Measurements from ENCODE around the gene OVOL1.

The OVOL1 gene

DNA sequence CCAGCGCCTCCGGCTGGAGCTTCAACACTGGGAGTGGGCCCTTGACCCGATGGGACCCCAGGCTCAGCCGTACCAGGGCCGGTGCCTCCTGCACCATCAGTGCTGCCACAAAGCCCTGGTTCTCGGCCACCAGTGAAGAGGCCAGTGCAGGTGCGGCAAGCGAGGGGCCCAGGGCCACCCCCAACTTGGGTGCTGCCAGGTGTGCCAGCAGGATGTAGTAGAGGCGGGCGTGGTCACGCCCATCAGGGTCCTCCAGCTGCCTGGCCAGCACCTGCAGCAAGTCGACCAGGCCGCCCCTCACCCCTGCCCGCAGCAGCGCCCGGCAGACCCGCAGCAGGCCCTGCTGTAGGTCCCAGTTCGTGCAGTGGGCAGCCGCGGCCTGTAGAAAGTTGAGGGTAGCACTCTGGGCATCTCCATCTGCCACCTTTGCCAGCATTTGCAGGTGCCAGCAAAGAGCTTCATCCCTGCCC, 8.4 kb upstream of the OVOL1 start:
- DNase-seq: no peak

DNA sequence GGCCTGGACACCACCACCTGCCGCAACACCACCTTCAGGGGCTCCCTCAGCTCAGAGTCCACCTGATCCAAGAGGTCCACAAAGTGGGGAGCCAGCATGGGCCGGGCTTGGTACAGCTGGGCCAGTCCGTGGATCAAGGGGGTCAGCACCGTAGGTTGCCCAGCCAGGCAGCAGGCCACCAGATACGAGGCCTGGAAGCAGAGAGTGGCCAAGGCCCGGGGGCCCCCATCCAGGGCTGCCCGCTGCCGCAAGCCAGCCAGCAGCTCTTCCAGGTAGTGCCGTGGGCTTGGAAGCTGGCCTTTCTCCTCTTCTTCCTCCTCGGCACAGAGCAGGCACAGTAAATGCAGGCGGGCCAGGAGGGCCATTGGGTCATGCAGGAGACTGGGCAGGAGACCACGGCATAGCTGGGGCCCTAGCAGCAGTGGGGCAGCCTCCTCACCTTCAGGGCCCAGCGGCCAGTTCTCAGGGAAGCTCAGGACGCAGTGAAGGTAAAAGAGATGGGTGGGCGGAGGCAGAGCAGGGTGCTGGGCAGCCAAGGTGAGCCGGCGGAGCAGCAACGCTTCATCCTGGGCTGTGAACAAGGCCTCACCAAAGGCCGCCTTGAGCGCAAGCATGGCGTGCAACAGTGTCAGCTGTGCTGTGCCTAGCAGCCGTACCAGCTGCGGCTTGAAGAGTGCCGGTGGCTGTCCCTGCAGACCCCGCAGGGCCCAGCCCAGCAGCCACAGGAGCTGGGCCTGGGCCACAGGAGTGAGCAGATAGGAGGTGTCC, 7.8 kb upstream of the OVOL1 start:
- no peak for DNase-seq

DNA sequence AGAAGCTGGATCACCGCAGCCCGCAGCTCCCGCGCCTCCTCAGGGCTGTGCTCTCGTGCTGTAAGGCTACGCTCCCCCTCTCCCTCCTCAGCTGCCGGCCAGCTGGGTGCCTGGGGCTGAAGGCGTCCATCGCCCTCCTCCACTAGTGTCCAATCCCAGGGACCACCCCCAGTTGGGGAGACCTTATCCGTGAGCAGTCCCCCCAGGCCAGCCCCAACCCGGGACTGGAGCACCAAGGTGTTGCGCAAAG, 7.3 kb upstream of the OVOL1 start:
- DNase-seq: no peak

DNA sequence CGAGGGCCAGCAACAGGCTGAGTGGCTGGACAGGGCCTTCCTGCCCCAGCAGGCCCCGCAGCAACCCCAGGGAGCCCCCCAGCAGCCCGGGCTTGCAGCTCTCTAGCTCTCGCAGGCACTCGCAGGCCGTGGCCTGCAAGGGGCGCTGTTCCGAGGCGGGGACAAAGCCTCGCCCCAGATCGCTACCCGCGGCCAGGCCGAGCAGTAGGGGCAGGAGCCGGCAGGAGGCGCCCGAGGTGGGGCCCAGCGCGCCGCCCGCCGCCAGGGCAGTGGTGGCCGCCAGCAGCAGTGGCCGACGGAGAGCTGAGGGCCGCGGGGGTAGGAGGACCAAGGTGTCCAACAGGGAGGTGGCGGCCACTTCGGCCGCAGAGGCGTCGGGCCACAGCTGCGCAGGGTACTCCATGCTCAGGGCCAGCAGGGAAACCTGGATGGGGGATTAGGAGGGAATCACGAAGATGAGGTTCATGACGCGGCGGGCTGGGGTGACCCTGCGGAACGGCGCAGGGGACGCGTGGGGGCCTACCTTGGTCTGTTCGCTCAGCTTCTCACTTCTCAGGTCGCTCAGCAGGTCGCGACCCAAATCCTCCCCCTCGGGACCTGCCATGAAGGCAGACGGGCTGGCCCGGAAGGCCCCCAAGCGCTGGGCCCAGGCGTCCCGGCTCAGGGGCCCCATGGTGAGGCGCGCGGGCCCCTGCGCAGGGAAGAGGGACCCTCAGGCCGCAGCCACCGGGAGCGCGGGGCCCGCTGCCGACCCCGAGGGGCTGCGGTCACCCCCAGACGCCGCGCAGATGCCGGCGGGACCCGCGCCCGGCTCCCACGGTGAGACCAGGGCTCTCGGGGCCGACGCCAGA, 6.7 kb upstream of the OVOL1 start:
- peak; percentile 92 for DNase-seq

DNA sequence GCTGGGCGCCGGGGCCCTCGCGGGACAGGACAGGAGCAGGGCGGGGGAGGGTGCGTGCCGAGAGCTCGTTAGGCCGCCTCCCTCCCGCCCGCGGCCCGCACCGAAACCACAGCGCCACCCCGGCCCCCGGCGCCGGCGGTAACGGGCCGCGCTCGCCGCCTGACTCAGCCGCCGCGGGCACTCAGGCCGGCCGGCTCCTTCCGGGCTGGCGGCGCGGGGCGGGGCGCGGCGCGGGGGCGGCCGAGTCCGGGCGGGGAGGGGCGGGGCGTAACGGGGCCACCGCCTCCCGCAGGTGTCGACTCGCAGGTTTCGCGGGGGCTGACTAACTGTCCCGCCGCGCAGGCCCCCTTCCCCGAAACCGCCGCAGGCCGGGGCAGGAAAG, 6.1 kb upstream of the OVOL1 start, which contains the start of gene AP5B1:
TSS of gene AP5B1 (minus strand) at position 207 of the 382 bp plus-strand sequence. CDS start 385 bp downstream, outside the sequence.
- peak; percentile 74 for DNase-seq

DNA sequence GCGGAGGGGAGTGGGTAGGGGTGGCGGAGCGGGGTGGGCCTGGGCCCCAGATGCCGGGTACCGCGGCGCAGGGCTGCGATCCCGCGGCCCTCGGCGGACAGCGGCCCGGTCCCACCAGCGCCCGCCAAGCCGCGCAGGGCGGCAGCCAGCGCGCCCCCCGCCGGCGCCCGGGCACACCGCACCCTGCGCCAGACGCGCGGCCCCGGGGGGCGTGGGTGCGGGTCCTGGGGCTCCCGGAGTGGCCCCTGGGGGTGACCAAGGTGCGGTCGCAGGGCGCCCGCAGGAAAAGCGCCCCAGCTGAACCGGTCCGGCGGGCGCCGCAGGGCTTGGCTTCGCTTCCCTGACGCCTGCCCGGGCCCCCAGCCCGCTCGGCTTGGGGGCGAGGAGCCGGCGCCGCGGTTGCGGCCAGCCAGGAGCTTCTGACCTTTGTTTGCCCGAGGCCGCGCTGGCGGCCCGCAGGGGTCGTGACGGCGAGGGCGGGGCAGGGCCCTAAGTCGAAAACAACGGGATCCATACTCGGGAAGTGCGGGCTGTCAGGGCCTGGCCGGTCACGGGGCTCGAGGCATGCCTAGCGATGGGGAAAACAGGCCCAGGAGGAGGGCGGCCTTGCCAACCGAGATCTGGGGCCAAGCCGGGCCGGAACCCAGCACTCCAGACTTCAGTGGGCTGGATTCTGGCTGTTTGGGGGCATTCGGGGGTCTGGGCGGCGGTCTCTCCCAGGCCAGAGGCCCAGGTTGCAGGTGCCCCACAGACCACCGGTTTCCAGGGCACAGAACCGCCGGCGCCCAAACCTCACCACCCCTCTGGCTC, 5.5 kb upstream of the OVOL1 start:
- no peak for DNase-seq

DNA sequence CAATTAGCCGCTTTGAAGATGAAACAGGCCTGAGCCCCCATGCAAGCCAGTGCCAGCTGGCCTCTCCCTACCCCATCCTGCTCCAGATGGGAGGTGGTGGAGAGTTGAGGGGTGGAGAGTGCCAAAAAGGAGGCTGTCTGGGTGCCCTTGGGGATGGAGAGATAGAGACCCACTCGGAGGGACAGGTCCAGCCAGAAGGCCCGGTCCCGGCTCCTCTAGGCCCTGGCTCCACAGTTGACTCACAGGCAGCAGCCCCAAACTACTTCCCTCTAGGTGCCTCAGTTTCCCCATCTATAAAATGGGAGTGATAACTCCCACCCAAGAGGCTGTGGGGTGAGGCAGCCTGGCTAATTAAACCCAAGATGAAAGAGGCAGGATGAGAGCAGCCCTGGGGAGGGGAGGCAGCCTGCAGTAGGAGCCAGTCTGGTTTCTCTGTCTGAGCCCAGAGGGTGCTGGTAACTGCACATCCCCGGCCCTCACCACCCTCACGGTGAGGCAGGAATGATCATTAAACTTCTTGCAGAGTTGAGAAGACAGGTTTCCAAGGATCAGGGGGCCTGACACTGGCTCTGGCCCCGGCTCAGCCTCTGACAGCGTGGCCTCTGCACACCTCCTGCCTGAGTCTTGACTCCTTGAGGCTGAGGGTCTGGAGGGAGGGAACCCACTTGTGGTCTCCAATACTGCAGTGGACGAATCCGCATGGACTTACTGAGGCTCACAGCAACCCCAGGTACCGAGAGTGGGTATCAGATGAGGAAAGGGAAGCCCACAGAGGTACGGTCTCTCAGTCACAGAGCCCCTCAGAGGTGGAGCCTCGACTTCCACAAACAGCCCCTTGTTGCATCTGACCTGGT, 4.7 kb upstream of the OVOL1 start:
- no peak for DNase-seq

DNA sequence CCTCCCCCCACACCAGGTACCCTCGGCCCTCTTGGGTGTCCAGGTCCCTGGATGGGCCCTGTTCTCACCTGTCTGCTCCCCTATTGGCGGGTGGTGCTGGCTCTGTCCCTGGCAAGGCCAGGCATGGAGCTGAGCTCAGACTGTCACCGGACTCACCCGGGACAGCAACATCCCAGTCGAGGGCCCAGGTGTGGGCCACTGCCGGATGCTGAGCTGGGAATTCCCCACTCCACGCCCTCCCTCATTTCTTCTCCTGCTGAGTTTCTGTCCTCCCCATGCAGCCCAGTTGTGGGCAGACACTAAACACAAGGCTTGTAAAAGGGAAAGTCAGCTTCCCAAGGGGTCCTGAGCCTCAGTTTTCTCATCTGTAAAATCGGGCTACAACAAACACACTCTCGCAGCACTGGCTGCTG, 4.0 kb upstream of the OVOL1 start:
- no peak for DNase-seq

DNA sequence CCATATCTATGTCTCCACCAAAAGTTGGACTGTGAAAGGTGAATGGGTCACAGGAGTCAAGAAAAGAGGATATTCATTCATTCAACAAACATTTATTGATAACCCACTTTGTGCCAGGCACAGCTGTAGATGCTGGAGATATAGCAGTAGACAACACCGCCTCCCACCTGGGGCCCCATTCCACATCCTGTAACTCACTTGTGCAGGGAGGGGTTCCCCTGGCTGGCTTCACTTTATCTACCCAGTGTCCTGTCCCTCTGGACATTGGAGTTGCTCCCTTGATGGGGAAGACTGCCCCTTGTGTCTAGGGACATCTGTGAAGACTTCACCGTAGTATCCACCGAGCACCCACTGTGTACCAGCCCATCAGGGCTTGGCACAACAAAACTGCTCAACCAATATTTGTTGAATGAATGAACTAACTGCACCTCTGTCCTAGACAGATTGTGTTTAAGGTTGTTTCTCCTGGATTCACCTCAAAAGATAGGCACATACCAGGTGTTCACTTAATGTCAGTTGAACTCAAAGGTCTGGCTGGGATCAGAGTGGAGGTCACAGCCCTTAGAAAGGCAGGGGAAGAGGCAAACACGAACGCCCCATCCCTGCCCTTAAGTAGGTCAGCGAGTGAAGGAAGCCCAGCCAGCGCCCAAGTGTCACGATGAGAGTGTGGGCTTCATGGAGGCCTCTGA, 1.4 kb upstream of the OVOL1 start:
- no peak for DNase-seq

DNA sequence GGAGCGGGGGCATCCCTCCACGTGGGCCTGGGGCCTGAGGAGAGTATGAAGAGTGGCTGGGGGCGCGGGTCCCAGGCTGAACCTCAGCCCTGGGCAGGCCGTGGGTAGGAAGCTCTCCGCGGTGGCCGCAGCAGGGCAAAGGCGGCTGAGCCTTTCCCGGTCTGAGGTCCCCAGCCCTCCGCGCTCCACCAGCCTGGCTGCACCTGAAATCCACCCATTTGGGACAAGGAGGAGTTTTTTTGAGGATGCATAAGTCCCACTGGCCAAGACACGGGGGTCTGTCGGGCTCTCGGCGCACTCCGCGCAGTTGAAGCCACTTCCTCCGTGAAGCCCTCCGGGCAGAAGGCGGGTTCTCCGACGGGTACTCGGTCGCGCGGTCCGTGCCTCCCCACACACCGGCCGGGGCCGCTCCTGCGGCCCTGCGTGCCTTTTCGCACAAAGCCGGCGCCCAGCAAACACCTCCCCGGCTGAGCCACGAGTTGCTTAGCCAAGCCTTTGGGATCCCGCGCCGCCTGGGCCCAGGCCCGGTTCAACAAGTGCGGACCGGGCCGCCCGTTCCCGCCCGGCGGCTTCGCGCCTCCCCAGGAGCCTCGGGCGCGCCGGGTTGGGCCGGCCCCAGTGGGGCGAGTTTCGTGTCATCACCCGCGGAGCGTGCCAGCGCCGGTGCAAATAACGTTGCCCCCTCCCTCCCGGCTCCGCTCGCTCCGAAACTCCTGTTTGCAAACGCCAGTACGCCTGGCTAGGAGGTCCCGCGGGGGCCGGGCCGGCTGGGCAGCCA, 666 bp upstream of the OVOL1 start:
- no peak for DNase-seq

DNA sequence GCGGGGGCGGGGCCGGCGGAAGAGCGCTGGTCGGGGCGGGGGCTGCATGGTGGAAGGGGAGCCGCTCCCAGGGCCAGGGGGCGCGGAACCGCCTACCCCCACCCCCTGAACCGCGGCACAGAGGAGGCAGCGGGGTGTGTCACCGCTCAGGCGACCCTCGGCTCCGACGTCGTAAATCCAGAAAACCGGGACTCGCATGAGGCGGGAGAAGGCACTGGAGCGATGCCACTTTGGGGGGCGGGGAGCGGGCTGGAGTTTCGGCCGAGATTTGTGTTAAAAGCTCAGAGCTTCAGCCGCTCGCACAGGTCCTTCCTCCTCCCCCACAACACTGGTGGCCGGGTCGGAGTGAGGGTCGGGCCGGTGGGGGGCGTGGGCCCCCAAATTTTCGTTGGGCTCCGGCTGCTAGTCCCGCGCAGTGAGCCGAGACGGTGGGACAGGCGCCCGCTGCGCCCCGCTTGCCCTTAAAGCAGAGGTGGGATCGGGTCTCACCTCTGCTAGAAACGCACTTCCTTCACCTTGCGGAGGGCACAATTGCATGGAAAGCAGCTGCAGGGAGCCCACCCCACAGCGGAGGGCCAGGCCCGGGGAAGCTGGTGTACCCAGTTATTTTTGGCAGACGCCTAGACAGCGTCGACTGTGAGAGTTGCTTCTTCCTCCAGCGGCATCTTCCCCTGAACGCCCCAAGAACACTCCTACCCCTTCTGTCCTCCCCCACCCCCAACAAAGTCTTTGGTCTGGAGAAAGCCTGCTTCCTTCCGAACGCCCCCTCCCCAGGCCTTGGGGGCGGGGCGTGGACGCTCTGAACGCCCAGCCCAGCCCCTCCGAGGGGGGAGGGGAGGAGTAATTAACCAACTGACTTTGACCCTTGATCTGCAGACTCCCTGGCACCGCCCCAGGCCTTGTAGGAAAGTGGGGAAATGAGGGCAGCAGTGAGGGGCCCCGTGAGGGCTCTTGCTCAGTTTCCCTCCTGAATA, 1.1 kb downstream of the OVOL1 start:
- DNase-seq: no peak

DNA sequence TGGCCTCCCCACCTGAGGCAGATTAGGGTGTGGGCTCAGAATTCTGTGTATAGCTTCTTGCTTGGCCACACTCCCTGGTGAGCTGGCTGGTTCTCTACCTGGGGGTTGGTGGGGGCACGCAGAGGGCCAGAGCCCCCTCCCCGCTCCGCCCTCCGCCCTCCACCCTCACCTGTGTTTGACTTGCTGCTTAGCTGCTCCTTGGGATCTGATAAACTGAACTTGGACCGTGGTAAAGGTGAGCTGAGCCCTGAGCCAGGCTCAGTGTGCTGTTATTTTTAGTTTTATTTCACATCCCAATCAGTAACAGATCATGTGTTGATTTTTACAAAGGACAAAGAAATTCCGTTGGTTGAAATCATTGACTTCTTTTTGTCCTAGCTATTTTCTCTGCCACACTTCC, 2.0 kb downstream of the OVOL1 start:
- no peak for DNase-seq

DNA sequence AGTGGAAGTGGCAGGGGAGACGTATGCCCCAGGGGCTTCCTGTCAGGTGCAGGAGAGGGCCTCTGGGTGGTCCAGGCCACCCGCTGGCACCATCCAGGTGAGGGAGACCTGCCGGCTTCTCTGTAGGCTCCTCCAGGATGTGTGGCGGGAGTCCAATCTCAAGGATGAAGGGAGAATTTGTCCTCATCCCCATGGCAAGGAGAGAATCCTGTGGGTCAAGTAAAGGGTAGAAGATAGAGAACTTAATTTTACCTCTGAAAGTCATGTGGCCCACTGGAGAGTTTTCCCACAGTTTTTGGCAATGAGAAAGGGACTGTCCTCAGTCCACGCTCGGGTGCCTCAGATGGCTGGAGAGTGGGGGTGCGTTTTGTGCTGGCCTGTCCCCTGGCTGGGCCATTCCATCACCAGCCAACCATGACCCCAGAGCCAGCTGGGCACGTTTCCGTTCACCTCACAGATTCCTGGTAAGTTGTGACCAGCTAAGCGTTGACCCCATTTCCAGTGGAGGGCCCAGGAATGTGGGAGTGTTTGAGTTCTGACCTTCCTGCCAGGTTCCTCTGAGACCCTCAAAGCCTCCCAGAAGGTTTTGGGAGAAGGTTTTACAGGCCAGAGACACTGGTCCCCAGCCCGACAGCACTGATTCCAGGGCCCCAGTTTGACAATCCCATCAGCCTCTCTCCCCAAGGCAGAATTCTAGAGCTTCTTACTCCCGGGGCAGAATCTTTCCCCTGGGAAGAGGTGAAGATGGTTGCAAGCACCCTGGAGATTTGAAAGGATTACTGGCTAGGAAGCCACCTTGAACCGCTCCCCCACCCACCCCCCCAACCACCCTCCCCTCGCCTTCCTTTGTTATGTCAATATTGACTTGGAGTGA, 2.6 kb downstream of the OVOL1 start:
- no peak for DNase-seq

DNA sequence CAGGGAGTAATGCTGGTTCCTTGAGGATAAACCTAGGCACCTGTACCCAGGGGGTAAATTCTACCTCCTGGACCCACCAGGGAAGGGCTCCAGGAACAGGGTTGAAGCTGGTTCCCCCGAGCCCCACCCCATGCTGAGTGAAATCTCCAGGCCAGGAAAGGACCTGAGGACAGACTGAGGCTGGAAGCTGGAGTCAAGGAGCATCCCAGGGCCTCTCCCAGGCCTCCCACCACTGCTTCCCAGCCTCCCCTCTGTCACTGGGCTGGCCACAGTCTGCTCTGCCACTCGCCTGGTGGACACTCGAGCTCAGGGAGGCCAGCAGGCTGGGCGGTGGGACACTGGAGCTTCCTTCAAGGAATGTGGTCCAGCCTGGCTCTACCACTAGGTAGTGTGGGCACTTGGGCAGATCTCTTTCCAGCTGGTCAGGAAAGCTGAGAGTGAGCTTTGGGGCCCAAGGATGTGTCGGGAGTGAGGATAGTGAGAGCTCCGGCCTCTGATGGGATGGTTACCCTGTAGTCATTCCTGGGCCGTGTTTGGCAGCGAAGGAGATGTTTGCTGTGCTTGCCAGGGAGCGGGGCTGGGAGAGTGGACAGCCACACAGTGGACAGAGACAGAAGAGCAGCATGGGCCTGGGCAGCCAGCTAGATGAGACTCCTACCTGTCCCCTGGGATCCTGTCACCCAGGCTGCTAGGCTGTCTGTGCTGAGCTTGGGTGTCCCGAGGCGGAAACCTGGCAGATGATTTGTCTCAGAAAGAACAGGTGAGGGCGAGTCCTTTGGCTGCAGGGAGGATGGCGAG, 3.4 kb downstream of the OVOL1 start:
- DNase-seq: no peak

DNA sequence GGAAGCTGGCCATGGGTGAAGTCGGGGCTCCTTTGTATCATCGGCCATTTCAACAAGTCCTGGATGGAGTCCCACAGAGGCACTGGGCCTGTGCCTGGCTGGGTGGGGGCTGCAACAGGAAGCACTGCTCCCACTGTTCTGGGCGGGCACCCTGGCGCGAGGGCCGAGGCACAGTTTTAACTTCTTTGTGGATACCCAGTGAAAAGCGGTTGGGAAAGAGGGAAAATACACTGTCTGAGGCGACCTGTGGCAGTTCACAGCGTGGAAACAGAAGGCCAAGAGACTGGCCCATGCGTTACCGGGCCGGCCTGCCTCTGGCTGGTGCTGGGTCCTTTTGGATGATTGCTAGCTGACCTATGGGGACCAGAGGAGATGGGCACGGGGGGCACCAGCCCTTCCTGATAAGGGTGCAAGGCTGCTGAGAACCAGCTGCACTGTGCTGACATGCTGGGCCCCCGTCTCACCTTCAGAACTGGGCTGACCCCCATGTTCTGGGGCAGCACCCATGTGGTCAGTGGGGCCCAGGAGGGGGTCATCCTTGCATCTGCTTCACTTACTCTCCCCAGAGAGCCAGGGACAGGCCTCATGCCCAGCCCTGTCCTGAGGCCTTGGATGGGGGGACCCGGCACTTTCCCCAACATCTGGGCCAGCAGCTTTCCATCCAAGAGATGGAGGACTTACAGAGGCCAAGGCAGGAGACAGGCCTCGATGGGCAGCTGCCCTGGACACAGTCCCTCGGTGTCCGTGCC, 4.2 kb downstream of the OVOL1 start:
- no peak for DNase-seq

DNA sequence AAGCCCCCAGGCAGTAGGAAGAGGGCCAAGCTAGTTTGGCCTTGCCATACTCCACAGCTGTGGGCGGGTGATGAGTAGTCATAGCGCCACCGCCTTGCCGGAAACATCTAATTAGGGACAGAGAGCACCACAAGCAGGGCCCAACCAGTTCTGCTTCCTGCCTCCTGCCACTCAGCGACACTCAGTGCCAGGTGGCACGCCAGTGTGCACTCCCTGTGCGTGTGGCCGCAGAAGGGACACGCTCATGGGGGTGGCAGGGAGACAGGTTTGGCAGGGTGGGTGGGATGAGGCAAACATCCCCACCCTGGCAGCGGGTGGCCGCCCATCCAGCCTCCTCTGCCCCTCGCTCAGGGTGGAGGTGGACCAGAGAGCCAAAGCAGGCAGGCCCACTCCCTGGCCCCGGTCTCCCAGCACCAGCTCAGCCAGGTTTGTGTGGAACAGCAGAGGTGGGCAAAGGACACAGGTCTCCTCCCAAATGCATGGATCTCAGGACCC, 4.9 kb downstream of the OVOL1 start:
- DNase-seq: peak; percentile 79

DNA sequence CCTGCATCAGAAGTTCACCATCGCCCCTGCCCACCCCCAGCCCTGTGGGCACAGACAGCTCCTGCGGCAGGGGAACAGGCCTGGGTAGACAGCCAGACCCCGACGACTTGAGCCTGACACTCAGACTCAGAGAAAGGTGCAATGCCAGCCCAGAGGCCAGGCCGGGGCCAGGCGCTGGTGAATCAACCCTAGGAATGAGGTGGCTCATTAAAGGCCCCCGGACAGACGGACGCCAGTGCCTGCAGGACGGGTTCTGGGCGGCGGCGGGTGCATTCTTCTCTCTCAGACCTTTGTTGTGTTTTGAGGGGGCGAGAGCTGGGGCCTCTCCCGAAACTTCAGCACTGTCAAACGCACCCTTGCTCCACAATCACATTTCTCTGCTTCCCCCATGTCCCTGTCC, 5.6 kb downstream of the OVOL1 start:
- DNase-seq: no peak
